Measurements from ENCODE around the gene PUS7.
"Not testable (repeated sequence)": the region's sequence is repeated elsewhere in the genome, so short reads cannot be mapped to it uniquely, and the experiment has no call there.

PUS7 gene

GRCh38 chr7:105442214-105442613, 79.9 kb downstream of the PUS7 start:
- ATAC-seq; H3K36me3 Mint-ChIP-seq (ENCODE audit: low read depth); H3K4me3 Mint-ChIP-seq; H3K27me3 Mint-ChIP-seq; H3K9me3 Mint-ChIP-seq; H3K27ac Mint-ChIP-seq; DNase-seq: not testable (repeated sequence)
- peaks cover 14% of the 10 kb centered on the region for H3K4me1 Mint-ChIP-seq

GRCh38 chr7:105439174-105439893, 82.7 kb downstream of the PUS7 start:
- peaks cover 9% of the 10 kb centered on the region for H3K4me1 Mint-ChIP-seq
- H3K27ac Mint-ChIP-seq, result no peak overlapping the region
- no peaks in the 10 kb centered on the region for H3K9me3 Mint-ChIP-seq
- H3K36me3 Mint-ChIP-seq (ENCODE audit: low read depth), result no peaks in the 10 kb centered on the region
- H3K27me3 Mint-ChIP-seq, result no peaks in the 10 kb centered on the region
- ATAC-seq (no peak), DNase-seq (no peak)
- H3K4me3 Mint-ChIP-seq, result no peak overlapping the region

GRCh38 chr7:105438847-105439173, 83.3 kb downstream of the PUS7 start:
- no peaks in the 10 kb centered on the region for H3K9me3 Mint-ChIP-seq
- no peaks in the 10 kb centered on the region for H3K36me3 Mint-ChIP-seq (ENCODE audit: low read depth)
- no peak overlapping the region for H3K4me3 Mint-ChIP-seq
- no peak overlapping the region for H3K27ac Mint-ChIP-seq
- peaks cover 9% of the 10 kb centered on the region for H3K4me1 Mint-ChIP-seq
- ATAC-seq, result no peak
- H3K27me3 Mint-ChIP-seq, result no peaks in the 10 kb centered on the region
- DNase-seq, result no peak

GRCh38 chr7:105438254-105438653, 83.8 kb downstream of the PUS7 start:
- Mint-ChIP-seq H3K4me3 (no peak overlapping the region), H3K4me1 (peaks cover 9% of the 10 kb centered on the region), H3K36me3 (ENCODE audit: low read depth) (no peaks in the 10 kb centered on the region), H3K27ac (no peak overlapping the region), H3K9me3 (no peaks in the 10 kb centered on the region), H3K27me3 (no peaks in the 10 kb centered on the region)
- ATAC-seq (no peak), DNase-seq (no peak)

- DNase-seq; H3K4me1 Mint-ChIP-seq; H3K27ac Mint-ChIP-seq; H3K4me3 Mint-ChIP-seq; H3K36me3 Mint-ChIP-seq (ENCODE audit: low read depth); ATAC-seq; H3K9me3 Mint-ChIP-seq; H3K27me3 Mint-ChIP-seq: not testable (repeated sequence)
Observed at GRCh38 chr7:105437356-105437755, 84.7 kb downstream of the PUS7 start.

GRCh38 chr7:105429746-105430612, 92.1 kb downstream of the PUS7 start:
- no peaks in the 10 kb centered on the region for H3K27me3 Mint-ChIP-seq

GRCh38 chr7:105426606-105427146, 95.4 kb downstream of the PUS7 start:
- Mint-ChIP-seq H3K27me3 (no peaks in the 10 kb centered on the region), H3K27ac (no peak overlapping the region), H3K9me3 (no peaks in the 10 kb centered on the region), H3K4me1 (peaks cover 13% of the 10 kb centered on the region), H3K4me3 (no peak overlapping the region), H3K36me3 (ENCODE audit: low read depth) (no peaks in the 10 kb centered on the region)
- DNase-seq (no peak), ATAC-seq (peak; percentile 71)

More at GRCh38 chr7:105429746-105430612, 92.1 kb downstream of the PUS7 start:
- Mint-ChIP-seq H3K9me3 (no peaks in the 10 kb centered on the region), H3K27ac (no peak overlapping the region), H3K4me3 (no peak overlapping the region), H3K4me1 (peaks cover 13% of the 10 kb centered on the region), H3K36me3 (ENCODE audit: low read depth) (no peaks in the 10 kb centered on the region)
- ATAC-seq, result no peak
- peak; percentile 35 for DNase-seq

- Mint-ChIP-seq H3K36me3 (ENCODE audit: low read depth) (no peaks in the 10 kb centered on the region), H3K4me3 (no peak overlapping the region), H3K9me3 (no peaks in the 10 kb centered on the region), H3K4me1 (peaks cover 13% of the 10 kb centered on the region), H3K27ac (no peak overlapping the region), H3K27me3 (no peaks in the 10 kb centered on the region)
- ATAC-seq (no peak), DNase-seq (no peak)
Observed at GRCh38 chr7:105423987-105424386, 98.1 kb downstream of the PUS7 start.

GRCh38 chr7:105413887-105414437, 108.1 kb downstream of the PUS7 start:
- no peak for DNase-seq
- H3K27ac Mint-ChIP-seq, result no peak overlapping the region
- no peaks in the 10 kb centered on the region for H3K9me3 Mint-ChIP-seq
- ATAC-seq, result no peak
- H3K4me3 Mint-ChIP-seq, result no peak overlapping the region
- no peaks in the 10 kb centered on the region for H3K4me1 Mint-ChIP-seq
- H3K36me3 Mint-ChIP-seq (ENCODE audit: low read depth), result no peaks in the 10 kb centered on the region
- no peaks in the 10 kb centered on the region for H3K27me3 Mint-ChIP-seq

- H3K27me3 Mint-ChIP-seq; DNase-seq; H3K4me1 Mint-ChIP-seq; ATAC-seq; H3K9me3 Mint-ChIP-seq; H3K4me3 Mint-ChIP-seq; H3K27ac Mint-ChIP-seq; H3K36me3 Mint-ChIP-seq (ENCODE audit: low read depth): not testable (repeated sequence)
Observed at GRCh38 chr7:105410774-105411173, 111.3 kb downstream of the PUS7 start.

- not testable (repeated sequence) for H3K4me1 Mint-ChIP-seq; H3K4me3 Mint-ChIP-seq; H3K27me3 Mint-ChIP-seq; DNase-seq; H3K27ac Mint-ChIP-seq; H3K36me3 Mint-ChIP-seq (ENCODE audit: low read depth); H3K9me3 Mint-ChIP-seq; ATAC-seq
Observed at GRCh38 chr7:105409775-105410174, 112.3 kb downstream of the PUS7 start.

- H3K36me3 Mint-ChIP-seq (ENCODE audit: low read depth), result no peaks in the 10 kb centered on the region
- ATAC-seq, result no peak
- DNase-seq, result no peak
- no peaks in the 10 kb centered on the region for H3K9me3 Mint-ChIP-seq
- no peaks in the 10 kb centered on the region for H3K27me3 Mint-ChIP-seq
- no peak overlapping the region for H3K4me3 Mint-ChIP-seq
- H3K27ac Mint-ChIP-seq, result no peak overlapping the region
- no peaks in the 10 kb centered on the region for H3K4me1 Mint-ChIP-seq
Observed at GRCh38 chr7:105408791-105409410, 113.2 kb downstream of the PUS7 start.
